Mesendoderm (in vitro differentiated cells): ENCODE measurements around the gene PDE4D.

Experiments used
- DNase-seq: peaks from one replicate; pipeline ENCODE4 v3.0.0; 2013
- H2AK5ac ChIP-seq: 2 replicates; pipeline ENCODE4 v1.6.1; 2013; ENCODE audit warnings: low read length, inconsistent platforms
- H2BK120ac ChIP-seq: 2 replicates; pipeline ENCODE4 v1.6.1; 2013; ENCODE audit warnings: low read depth, mild to moderate bottlenecking, low read length, moderate library complexity, mixed read lengths
- H2BK15ac ChIP-seq: replicated peaks from 2 replicates; pipeline ENCODE4 v1.6.1; 2013; ENCODE audit warnings: low read depth, mild to moderate bottlenecking, moderate library complexity
- H2BK5ac ChIP-seq: 2 replicates; pipeline ENCODE4 v1.6.1; 2013; ENCODE audit warnings: low read length, inconsistent platforms
- H3K18ac ChIP-seq: 2 replicates; pipeline ENCODE4 v1.6.1; 2013; ENCODE audit warnings: mild to moderate bottlenecking, low read length, mixed read lengths
- H3K23ac ChIP-seq: one replicate; pipeline ENCODE4 v1.6.1; 2013; ENCODE audit warnings: low read length
- H3K27ac ChIP-seq: 2 replicates; pipeline ENCODE4 v1.5.1; 2013; ENCODE audit warnings: low read depth, mild to moderate bottlenecking, inconsistent platforms, low read length, moderate library complexity
- H3K27me3 ChIP-seq: 2 replicates; pipeline ENCODE4 v1.6.1; 2013; ENCODE audit warnings: low read length, control low read depth, mild to moderate bottlenecking, inconsistent platforms; ENCODE audit not compliant: insufficient read depth, poor library complexity
- H3K36me3 ChIP-seq: 2 replicates; pipeline ENCODE4 v1.6.1; 2013; ENCODE audit warnings: low read length, inconsistent platforms; ENCODE audit not compliant: control insufficient read depth, insufficient read depth
- H3K4ac ChIP-seq: one replicate; pipeline ENCODE4 v1.6.1; 2013; ENCODE audit warnings: low read depth, mild to moderate bottlenecking, low read length, moderate library complexity
- H3K4me1 ChIP-seq: 2 replicates; pipeline ENCODE4 v1.6.1; 2013; ENCODE audit warnings: low read depth, low read length, inconsistent platforms; ENCODE audit not compliant: control insufficient read depth
- H3K4me2 ChIP-seq: 2 replicates; pipeline ENCODE4 v1.6.1; 2013; ENCODE audit warnings: low read length
- H3K4me3 ChIP-seq: 2 replicates; pipeline ENCODE4 v1.5.1; 2013; ENCODE audit warnings: mild to moderate bottlenecking, low read length
- H3K56ac ChIP-seq: one replicate; pipeline ENCODE4 v1.6.1; 2013; ENCODE audit warnings: low read length
- H3K79me1 ChIP-seq: 2 replicates; pipeline ENCODE4 v1.6.1; 2013; ENCODE audit warnings: low read length, inconsistent platforms
- H3K79me2 ChIP-seq: 2 replicates; pipeline ENCODE4 v1.6.1; 2013; ENCODE audit warnings: mild to moderate bottlenecking, low read length; ENCODE audit not compliant: control insufficient read depth, insufficient read depth
- H3K9ac ChIP-seq: 2 replicates; pipeline ENCODE4 v1.6.1; 2013; ENCODE audit warnings: low read length, inconsistent platforms
- H4K5ac ChIP-seq: one replicate; pipeline ENCODE4 v1.6.1; 2013; ENCODE audit warnings: low read length
- H4K8ac ChIP-seq: one replicate; pipeline ENCODE4 v1.6.1; 2013; ENCODE audit warnings: low read depth, mild to moderate bottlenecking, control low read depth, low read length, moderate library complexity
- WGBS: extraction: QIAGEN DNeasy Blood & Tissue Kit; methylation state at CpG from one replicate; pipeline ENCODE4 v1.1.7; 2013; ENCODE audit warnings: low lambda C conversion rate, missing lambda C conversion rate; ENCODE audit not compliant: insufficient coverage; ENCODE audit errors: extremely low coverage; 5-methylcytosine and 5-hydroxymethylcytosine counted together

PDE4D gene

DNA sequence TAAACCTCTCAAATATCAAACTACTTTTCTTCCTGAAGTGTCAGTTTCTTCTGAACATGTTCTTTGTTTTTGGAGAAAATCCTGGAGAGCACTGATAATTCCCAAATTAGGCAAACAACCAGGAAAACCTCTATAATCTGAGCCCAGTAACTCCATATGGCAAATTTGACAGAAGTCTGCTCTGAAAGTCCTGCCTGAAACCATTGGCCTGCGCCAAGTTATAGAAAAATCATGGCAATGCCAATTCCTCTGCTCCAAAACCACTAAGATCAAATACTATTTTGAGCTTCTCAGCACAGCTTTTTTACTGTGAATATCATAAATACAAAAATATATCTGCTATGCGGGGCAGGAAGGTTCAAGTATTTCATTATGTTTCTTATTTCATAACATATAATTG is 45.9 kb downstream of the PDE4D start:
- Histone ChIP-seq H3K56ac (no peak overlapping the region), H3K79me2 (no peaks in the 10 kb centered on the region), H3K4ac (no peak overlapping the region), H2BK15ac (no peak overlapping the region), H4K5ac (no peak overlapping the region), H3K27ac (no peak overlapping the region), H3K4me1 (no peaks in the 10 kb centered on the region), H2BK5ac (no peak overlapping the region), H3K27me3 (no peaks in the 10 kb centered on the region), H3K18ac (no peak overlapping the region), H2AK5ac (no peak overlapping the region), H3K4me2 (no peak overlapping the region), H3K79me1 (no peaks in the 10 kb centered on the region), H3K36me3 (no peaks in the 10 kb centered on the region), H4K8ac (no peak overlapping the region), H3K23ac (no peak overlapping the region), H2BK120ac (no peak overlapping the region), H3K9ac (no peak overlapping the region), H3K4me3 (no peak overlapping the region)
- no peak for DNase-seq
- no CpG with 5 or more reads among the region's 2 CpGs for WGBS

DNA sequence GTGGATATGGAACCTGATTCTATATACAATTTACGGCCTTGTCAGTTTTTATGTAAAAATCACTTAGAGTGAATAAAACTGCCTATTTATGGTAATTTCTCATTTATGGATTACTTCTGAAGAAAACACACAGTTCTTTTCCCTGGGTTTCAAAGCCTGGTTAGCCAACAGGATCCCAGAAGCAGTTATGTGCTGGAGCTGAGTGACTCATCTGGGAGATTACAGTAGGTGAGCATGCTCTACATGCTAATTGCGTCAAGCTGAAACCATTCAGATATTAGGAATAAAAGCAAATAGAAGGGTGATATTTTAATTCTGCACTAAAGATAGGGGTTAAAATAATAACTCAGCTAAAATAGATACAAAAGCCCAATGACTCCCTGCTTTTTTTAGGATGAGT is 47.8 kb downstream of the PDE4D start:
- DNase-seq: no peak
- Histone ChIP-seq H3K23ac (no peak overlapping the region), H3K27ac (no peak overlapping the region), H3K4ac (no peak overlapping the region), H4K5ac (no peak overlapping the region), H3K36me3 (no peaks in the 10 kb centered on the region), H3K4me3 (no peak overlapping the region), H4K8ac (no peak overlapping the region), H3K4me1 (no peaks in the 10 kb centered on the region), H2BK120ac (no peak overlapping the region), H3K56ac (no peak overlapping the region), H3K18ac (no peak overlapping the region), H3K9ac (no peak overlapping the region), H3K79me2 (no peaks in the 10 kb centered on the region), H2AK5ac (no peak overlapping the region), H2BK5ac (no peak overlapping the region), H3K79me1 (no peaks in the 10 kb centered on the region), H3K27me3 (no peaks in the 10 kb centered on the region), H2BK15ac (no peak overlapping the region), H3K4me2 (no peak overlapping the region)
- WGBS: no CpG with 5 or more reads among the region's 2 CpGs

DNA sequence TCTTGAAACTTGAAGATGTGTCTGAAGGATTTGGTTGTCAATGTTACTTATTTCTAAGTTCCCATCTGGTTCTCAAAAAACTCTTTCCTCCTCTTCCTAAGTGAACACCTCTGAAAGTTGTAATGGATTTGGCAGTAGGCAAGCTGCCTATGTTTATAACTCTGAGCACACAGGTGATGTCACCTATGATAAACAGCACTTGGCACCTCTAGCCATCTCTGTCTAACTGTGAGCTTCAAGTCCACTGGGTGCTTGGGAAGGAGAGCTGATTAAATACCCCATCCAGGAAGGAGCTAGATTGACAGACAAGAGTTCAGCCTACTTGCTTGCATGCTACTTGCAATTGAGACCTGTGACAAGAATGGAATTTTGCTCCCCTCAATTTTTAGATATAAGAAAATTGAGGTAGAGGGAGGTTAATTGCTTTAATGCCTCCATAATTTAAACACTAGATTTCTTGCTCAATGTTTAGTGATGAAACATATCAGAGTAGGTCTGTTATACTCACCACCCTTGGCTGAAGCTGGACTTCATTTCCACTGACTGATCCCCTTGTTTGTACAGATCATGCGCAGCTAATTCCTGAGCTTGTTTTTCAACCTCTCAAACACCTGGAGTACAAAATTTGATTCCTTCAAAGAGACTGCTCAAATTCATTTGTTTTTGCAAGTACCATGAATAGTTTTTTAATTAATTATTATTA is 49.9 kb downstream of the PDE4D start:
- Histone ChIP-seq H3K36me3 (no peaks in the 10 kb centered on the region), H3K18ac (no peak overlapping the region), H3K79me1 (no peaks in the 10 kb centered on the region), H3K79me2 (no peaks in the 10 kb centered on the region), H2BK5ac (no peak overlapping the region), H3K27me3 (no peaks in the 10 kb centered on the region), H3K23ac (no peak overlapping the region), H2BK15ac (no peak overlapping the region), H3K4me2 (no peak overlapping the region), H3K56ac (no peak overlapping the region), H2AK5ac (no peak overlapping the region), H4K5ac (no peak overlapping the region), H3K4me3 (no peak overlapping the region), H3K27ac (no peak overlapping the region), H2BK120ac (no peak overlapping the region), H3K9ac (no peak overlapping the region), H3K4ac (no peak overlapping the region), H3K4me1 (no peaks in the 10 kb centered on the region), H4K8ac (no peak overlapping the region)
- no peak for DNase-seq
- WGBS: no CpG with 5 or more reads among the region's 1 CpG

DNA sequence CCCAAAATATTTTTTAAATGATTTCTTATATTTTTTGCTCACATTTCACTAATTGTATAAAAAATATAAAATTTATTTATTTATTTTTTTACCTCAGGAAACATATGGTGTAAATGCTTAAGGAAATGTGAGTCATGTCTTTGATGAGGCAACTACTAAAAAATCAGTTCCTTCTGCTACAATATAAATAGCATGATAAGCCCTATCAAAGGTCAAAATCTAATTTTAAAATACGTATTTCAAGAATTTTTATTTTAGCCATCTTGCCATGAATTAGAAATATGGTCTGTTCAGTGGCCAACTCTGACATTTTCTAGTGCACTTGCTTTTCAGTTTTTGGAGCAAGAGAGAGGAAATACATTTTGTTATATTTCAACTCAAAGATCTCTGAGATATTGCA is 50.5 kb downstream of the PDE4D start:
- Histone ChIP-seq H3K27ac (no peak overlapping the region), H3K4me1 (no peaks in the 10 kb centered on the region), H3K9ac (no peak overlapping the region), H2BK120ac (no peak overlapping the region), H3K18ac (no peak overlapping the region), H3K4me3 (no peak overlapping the region), H3K36me3 (no peaks in the 10 kb centered on the region), H4K8ac (no peak overlapping the region), H3K79me1 (no peaks in the 10 kb centered on the region), H3K27me3 (no peaks in the 10 kb centered on the region), H4K5ac (no peak overlapping the region), H2BK15ac (no peak overlapping the region), H3K23ac (no peak overlapping the region), H3K4ac (no peak overlapping the region), H2BK5ac (no peak overlapping the region), H3K4me2 (no peak overlapping the region), H3K56ac (no peak overlapping the region), H2AK5ac (no peak overlapping the region), H3K79me2 (no peaks in the 10 kb centered on the region)
- DNase-seq: no peak
- WGBS: no CpG with 5 or more reads among the region's 1 CpG

DNA sequence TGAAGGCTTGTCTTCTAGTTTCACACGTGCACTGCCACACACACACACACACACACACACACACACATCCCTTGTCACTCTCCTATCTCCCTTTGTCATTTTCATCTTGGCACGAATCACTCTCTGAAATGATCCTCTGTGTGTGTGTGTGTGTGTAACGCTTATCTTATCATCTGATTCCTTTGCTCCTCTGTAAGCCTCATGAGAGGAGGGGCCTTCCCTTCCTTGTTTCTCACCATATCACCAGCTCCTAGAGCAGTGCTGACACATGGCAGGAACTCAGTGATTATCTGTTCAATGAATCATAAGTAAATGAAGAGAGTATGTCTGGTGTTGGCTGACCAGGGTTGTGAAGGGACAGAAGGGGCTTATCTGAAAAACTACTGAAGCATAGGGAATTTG is 53.3 kb downstream of the PDE4D start:
- H3K27ac ChIP-seq: no peak overlapping the region
- no peak overlapping the region for H3K4me3 ChIP-seq
- no peaks in the 10 kb centered on the region for H3K79me2 ChIP-seq
- no peaks in the 10 kb centered on the region for H3K36me3 ChIP-seq
- no peak overlapping the region for H3K23ac ChIP-seq
- H4K8ac ChIP-seq: no peak overlapping the region
- WGBS: no CpG with 5 or more reads among the region's 3 CpGs
- H2BK120ac ChIP-seq: no peak overlapping the region
- no peak overlapping the region for H3K18ac ChIP-seq
- no peak overlapping the region for H2BK15ac ChIP-seq
- no peaks in the 10 kb centered on the region for H3K27me3 ChIP-seq
- no peak overlapping the region for H4K5ac ChIP-seq
- no peak overlapping the region for H2BK5ac ChIP-seq
- H3K9ac ChIP-seq: no peak overlapping the region
- H3K4me1 ChIP-seq: no peaks in the 10 kb centered on the region
- H3K79me1 ChIP-seq: no peaks in the 10 kb centered on the region
- peak; percentile 81 for DNase-seq
- no peak overlapping the region for H2AK5ac ChIP-seq
- no peak overlapping the region for H3K4ac ChIP-seq
- H3K56ac ChIP-seq: no peak overlapping the region
- H3K4me2 ChIP-seq: no peak overlapping the region

DNA sequence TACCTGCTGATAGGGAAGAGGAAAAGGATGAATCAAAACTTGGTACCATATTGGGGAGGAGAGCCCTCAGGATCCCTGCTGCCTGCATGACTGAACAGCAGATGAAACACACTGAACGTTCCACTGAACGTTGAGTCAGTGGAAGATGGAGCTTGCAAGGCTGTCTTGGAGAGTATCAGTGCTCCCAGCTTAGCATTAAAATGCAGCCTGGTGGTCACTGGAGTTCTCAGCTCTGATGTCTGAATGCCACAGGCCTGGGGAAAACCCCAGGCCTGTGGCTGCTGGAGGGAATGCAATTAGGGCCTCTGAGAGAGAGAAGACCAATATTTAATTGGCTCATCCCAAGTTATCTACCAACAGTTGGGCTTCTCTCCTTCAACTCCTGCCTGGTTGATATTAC is 54.5 kb downstream of the PDE4D start:
- H2BK120ac ChIP-seq: no peak overlapping the region
- H3K23ac ChIP-seq: no peak overlapping the region
- no peak overlapping the region for H3K4ac ChIP-seq
- no peak overlapping the region for H4K8ac ChIP-seq
- no peak overlapping the region for H2AK5ac ChIP-seq
- no peaks in the 10 kb centered on the region for H3K79me1 ChIP-seq
- no peaks in the 10 kb centered on the region for H3K27me3 ChIP-seq
- H4K5ac ChIP-seq: no peak overlapping the region
- no peaks in the 10 kb centered on the region for H3K4me1 ChIP-seq
- no peaks in the 10 kb centered on the region for H3K79me2 ChIP-seq
- no peaks in the 10 kb centered on the region for H3K36me3 ChIP-seq
- no peak overlapping the region for H2BK5ac ChIP-seq
- no peak overlapping the region for H3K18ac ChIP-seq
- DNase-seq: peak; percentile 26
- H3K4me2 ChIP-seq: no peak overlapping the region
- no CpG with 5 or more reads among the region's 2 CpGs for WGBS
- no peak overlapping the region for H3K4me3 ChIP-seq
- no peak overlapping the region for H3K56ac ChIP-seq
- H3K9ac ChIP-seq: no peak overlapping the region
- H2BK15ac ChIP-seq: no peak overlapping the region
- H3K27ac ChIP-seq: no peak overlapping the region
